ENCODE data around the gene IQGAP1. TPM values are rescaled to one million over a fixed set of nuclear protein-coding genes. Genes with fewer than 3 reads are reported as not detected.

IQGAP1 gene
- total RNA-seq, 4 donors from 2014 or later = 181 to 285 (median 193) TPM

DNA sequence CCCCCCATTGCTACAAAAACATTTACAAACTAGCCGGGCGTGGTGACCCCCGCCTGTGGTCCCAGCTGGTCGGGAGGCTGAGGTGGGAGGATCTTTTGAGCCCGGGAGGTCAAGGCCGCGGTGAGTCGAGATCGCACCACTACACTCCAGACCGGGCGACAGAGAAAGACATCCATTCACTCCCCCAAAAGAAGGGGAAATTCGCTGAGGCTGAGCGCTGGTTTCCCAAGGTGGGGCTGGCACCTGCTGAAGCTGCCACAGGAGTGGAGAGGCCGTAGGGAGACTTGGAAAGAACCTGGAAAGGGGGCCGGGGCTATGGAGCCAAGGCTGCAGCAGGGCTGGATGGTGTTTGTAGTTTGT, 140.9 kb downstream of the IQGAP1 start:
- intact Hi-C loops (cut with DNase I) = no loop called here
- Histone ChIP-seq H3K4me1 (peaks cover 14 to 43% (median 20%) of the 10 kb centered on the region in 3 donors), H3K27ac (peak overlapping the region; percentile 92 to 99 (median 96)), H3K9me3 (no peaks in the 10 kb centered on the region), H3K4me3 (peak overlapping the region; percentile 58 to 97 (median 77)), H3K27me3 (no peaks in the 10 kb centered on the region), H3K36me3 (no peaks in the 10 kb centered on the region)
- DNase-seq = no peak
- 33 to 79% methylated on average over 3 to 10 of the region's 15 CpGs for WGBS, 2 donors
- TF ChIP-seq CTCF (IDR thresholded peaks at IDR 0.05) (no peak), POLR2A (IDR thresholded peaks at IDR 0.05) (no peak)

DNA sequence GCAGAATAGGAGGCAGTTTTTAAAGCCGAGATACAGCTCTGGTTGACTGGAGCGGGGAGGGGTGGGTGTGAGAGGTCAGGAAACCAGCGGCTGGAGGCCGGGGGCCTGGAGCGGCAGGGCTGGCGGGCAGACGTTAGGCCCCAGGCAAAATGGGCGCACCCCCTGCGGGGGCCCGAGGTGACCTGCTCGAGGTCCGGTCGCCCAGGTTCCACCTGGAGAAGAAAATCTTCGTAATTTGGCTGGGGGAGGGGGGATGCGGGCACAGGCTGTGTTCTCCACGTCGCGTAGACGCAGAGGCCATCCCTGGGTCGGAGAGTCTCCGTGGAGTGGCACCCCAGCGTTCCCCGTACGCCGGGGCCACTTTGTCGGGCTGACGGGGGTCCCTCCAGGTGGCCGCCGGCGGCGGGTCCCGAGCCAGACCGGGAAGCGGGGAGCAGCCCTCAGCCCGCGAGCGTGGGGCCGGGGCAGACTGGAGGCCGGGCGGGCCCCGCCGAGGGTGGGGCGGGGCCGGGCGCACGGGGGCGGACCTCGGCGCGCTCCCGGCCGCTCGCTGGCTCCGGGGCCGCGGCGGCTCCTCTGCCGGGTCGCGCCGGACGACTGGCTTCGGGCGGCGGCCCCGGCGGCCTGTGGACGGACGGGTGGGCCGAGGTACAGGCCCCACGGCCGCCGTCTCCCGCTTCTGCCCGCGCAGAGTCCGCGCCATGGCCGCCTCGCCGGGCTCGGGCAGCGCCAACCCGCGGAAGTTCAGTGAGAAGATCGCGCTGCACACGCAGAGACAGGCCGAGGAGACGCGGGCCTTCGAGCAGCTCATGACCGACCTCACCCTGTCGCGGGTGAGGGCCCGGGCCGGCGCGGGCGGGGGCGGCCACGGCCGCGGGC, 141.6 kb downstream of the IQGAP1 start, which contains the start of gene CRTC3:
CRTC3 (plus strand) TSS at position 553 of the 879 bp plus-strand sequence; CDS start at position 702, 149 bp downstream.
- WGBS, 2 donors = 3 to 12% methylated on average over 13 to 14 of the region's 104 CpGs
- H3K27me3 ChIP-seq = no peaks in the 10 kb centered on the region
- no peak for DNase-seq
- peaks cover 20 to 49% (median 20%) of the 10 kb centered on the region in 3 donors for H3K4me1 ChIP-seq
- no peaks in the 10 kb centered on the region for H3K36me3 ChIP-seq
- intact Hi-C loops (cut with DNase I) = no loop called here
- peak within 1 kb of the TSS; percentile 58 to 97 (median 77) for H3K4me3 ChIP-seq
- no peaks in the 10 kb centered on the region for H3K9me3 ChIP-seq
- peak within 1 kb of the TSS; percentile 92 to 99 (median 96) for H3K27ac ChIP-seq
- no peak for TF ChIP-seq CTCF (IDR thresholded peaks at IDR 0.05)
- peak in 2 of 4 donors; percentile 72 to 78 for TF ChIP-seq POLR2A (IDR thresholded peaks at IDR 0.05)

DNA sequence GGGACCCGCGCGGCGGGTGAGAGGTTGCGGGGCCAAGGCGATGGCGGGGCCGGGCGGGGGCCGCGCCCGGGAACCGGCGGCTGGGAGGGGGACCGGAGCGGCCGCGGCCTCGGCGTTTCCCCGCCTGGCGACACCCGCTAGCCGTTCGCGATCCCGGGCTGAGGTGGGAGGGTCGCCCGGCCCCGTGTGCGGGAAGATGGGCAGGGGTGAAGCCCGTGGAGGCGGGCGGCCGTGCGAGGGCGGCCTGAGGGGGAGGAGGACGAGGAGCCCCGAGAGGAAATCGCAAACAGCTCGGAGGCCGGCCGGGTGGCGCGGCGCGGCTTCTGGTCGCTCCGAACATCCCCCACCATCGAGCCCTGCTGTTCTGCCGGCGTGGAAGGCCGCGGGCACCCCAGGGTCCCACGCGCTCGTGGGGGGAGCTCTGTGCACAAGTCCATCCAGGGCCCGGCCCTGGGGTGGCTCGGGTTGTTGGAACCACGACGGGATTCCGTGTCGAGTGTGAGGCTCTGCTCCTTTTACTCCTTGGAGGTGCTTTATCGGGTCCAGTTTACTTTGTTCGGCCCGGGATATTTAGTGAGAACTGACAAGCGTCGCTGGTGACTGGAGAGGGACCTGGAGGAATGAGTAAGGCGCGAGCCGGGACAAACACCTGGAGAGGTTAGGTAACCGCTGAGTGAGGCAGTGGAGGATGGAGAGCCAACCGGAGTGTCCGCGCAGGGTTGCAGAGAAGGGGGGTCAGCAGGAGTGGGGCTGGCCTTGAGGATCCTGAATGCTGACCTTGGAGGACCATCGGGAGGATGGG, 142.4 kb downstream of the IQGAP1 start:
- intact Hi-C loops (cut with DNase I) = no loop called here
- TF ChIP-seq POLR2A (IDR thresholded peaks at IDR 0.05) = no peak
- TF ChIP-seq CTCF (IDR thresholded peaks at IDR 0.05) = no peak

GRCh38 chr15:90531147-90531546, 143.1 kb downstream of the IQGAP1 start:
- no peak for DNase-seq
- intact Hi-C loops (cut with DNase I) = no loop called here
- Histone ChIP-seq H3K4me1 (peaks cover 20 to 61% (median 22%) of the 10 kb centered on the region in 3 donors), H3K4me3 (peak overlapping the region; percentile 58 to 97 (median 77)), H3K9me3 (no peaks in the 10 kb centered on the region), H3K36me3 (no peaks in the 10 kb centered on the region), H3K27ac (peak overlapping the region in 3 of 4 donors; percentile 92 to 99 (median 96)), H3K27me3 (no peaks in the 10 kb centered on the region)
- WGBS, 2 donors = 28 to 32% methylated on average over 4 of the region's 4 CpGs
- TF ChIP-seq POLR2A (IDR thresholded peaks at IDR 0.05) (no peak), CTCF (IDR thresholded peaks at IDR 0.05) (no peak)

More for the DNA sequence above, 142.4 kb downstream of the IQGAP1 start:
- 0 to 1% methylated on average over 8 to 42 of the region's 76 CpGs for WGBS, 2 donors
- H3K4me1 ChIP-seq = peaks cover 20 to 54% (median 20%) of the 10 kb centered on the region in 3 donors
- H3K27ac ChIP-seq = peak overlapping the region; percentile 92 to 99 (median 96)
- H3K9me3 ChIP-seq = no peaks in the 10 kb centered on the region
- no peaks in the 10 kb centered on the region for H3K27me3 ChIP-seq
- H3K4me3 ChIP-seq = peak overlapping the region; percentile 58 to 97 (median 77)
- DNase-seq = no peak
- H3K36me3 ChIP-seq = no peaks in the 10 kb centered on the region
